NCI-H146 treated with DMSO at 0.1 percent for 48 hours (cell line): Measurements from ENCODE around the gene NONO.
A peak's percentile ranks its signal among the peaks of the same experiment; 100 is the strongest.
"Not testable (repeated sequence)": the region's sequence is repeated elsewhere in the genome, so short reads cannot be mapped to it uniquely, and the experiment has no call there.

ENCODE experiments used
- DNase-seq: peaks from one replicate; lab custom pipeline; 2025; ENCODE audit not compliant: unreplicated experiment; lab: John Stamatoyannopoulos, UW

Gene NONO

DNA sequence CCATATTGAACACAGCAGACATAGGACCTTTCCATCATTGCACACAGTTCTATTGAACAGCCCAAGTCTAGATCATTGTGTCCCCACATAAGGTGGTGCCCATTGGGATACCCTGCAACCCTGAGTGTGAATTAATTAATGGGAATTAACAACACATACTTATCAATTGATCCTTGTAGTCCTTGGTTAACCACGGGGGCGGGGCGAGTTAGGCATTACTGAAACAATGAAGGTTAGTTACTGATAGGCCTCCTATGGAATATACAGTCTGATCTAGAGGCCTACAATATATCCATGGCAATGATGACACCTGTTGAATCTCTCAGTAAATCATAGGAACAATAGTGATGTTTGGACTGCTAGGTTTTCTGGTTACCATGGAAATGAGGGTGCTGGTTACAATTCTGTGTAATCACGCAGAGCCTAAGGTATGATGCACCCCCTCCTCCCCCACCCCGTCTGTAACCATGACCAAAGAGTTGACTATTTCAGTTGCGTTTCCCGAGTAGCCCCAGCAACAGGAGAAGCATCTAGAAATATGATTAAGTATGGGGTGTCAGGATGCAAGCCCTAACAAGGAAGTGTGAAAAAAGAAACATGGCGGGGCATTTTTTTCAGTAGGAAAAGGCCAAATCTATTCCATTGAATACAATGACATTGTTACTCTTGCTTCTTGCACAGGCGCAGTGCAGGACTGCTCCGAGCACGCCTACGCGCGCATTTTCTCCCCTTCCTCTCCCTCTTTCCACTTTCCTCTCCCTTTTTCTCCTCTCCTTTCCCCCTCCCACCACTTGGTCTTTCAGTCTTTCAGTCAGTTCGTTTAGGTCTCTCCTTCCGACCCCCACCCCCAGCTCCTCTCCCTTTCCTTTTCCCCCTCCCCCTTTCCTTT lies 677 bp upstream of the NONO start:
- DNase-seq: peak; percentile 85

DNA sequence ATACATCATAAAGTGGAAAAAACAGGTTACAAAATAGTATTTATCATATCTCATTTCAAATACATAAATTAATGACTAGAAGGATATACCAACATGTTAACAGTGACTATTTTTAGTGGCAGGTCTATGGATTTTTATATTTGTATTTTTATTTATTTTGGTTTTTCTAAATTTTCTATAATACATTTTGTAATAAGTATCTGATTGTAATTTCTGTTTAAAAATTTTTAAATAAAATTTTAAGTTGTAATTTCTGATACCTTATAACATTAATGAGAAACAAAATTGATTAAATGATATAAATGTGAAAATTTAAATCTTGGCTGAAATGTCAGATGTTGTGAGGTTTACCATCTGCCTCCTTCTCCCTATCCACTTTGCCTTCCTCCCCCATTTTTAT lies 2.5 kb downstream of the NONO start:
- DNase-seq: no peak

DNA sequence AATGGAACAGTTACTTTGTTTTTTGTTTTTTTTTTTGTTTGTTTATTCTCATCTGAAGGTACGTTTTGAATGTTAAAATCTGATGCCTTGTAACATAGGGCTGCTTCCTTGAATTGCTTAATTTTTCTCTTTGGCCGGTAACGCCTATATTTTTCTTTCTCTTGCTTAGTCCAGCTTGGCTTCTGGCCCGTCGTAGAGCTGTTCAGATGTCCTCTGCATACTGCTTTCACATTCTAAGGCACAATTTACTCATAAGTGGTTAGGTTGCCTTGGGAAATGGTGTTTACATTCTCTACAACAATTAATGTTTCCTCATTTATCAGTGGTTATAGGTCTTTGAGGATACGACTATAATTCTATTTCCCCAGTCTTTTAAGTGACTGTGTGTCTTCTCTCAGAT lies 7.9 kb downstream of the NONO start:
- DNase-seq: no peak

DNA sequence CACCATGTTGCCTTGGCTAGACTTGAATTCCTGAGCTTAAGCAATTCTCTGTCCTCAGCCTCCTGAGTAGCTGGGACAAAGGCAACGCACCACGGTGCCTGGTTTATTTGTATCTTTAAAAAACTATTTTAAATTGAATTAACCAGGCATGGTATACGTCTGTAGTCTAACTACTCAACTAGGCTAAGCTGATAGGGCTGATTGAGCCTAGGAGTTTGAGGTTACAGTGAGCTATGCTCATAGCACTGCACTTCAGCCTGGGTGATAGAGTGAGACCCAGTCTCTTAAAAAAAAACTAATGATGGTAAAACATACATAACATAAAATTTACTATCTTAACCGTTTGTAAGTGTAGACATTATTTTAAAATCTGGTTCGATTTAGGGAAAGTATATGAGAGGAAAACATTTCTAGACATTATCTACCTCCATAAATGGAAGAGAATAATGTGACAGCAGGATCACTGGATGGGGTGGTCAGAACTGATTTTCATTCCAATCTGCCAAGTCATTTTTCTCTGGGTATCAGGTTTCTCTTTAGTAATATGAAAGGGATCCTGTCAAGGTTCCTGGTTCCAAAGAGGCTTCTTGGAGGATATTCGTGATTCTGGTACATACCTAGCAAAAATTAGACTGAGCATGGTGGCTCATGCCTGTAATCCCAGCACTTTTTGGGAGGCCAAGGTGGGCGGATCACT lies 9.4 kb downstream of the NONO start:
- no peak for DNase-seq

DNA sequence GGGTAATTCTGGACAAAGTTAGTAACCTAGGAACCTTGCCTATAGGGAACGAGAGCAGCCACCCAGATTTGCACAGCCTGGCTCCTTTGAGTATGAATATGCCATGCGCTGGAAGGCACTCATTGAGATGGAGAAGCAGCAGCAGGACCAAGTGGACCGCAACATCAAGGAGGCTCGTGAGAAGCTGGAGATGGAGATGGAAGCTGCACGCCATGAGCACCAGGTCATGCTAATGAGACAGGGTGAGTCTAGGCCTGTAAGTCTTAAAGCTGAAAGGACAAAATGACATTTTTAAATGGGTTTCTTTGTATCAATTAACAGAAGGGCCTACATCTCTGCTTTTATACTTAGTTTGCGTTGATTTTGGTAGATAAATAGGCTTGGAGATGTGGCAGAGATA lies 13.4 kb downstream of the NONO start:
- DNase-seq: no peak

DNA sequence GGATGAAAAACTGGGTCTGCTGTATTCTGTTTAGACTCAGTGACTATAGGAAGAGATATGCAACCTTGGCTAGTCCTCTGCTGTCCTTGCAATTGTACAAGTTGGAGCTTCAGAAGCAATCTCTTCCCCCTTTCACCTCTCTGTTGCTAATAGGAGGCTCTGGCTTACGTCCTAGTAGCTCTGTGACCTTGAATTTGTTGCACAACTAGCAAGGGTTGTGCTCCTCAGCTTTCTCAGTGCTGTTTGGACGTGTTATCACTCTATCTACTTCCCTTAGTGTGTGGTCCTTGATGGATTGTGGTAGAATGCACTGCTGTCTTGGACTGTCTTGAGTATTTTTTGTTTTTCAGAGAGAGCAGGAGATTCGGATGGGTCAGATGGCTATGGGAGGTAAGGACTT lies 14.7 kb downstream of the NONO start:
- DNase-seq: no peak

DNA sequence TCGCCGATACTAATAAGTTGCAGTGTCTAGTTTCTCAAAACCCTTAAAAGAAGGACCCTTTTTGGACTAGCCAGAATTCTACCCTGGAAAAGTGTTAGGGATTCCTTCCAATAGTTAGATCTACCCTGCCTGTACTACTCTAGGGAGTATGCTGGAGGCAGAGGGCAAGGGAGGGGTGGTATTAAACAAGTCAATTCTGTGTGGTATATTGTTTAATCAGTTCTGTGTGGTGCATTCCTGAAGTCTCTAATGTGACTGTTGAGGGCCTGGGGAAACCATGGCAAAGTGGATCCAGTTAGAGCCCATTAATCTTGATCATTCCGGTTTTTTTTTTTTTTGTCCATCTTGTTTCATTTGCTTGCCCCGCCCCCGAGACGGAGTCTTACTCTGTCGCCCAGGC lies 16.6 kb downstream of the NONO start:
- not testable (repeated sequence) for DNase-seq

DNA sequence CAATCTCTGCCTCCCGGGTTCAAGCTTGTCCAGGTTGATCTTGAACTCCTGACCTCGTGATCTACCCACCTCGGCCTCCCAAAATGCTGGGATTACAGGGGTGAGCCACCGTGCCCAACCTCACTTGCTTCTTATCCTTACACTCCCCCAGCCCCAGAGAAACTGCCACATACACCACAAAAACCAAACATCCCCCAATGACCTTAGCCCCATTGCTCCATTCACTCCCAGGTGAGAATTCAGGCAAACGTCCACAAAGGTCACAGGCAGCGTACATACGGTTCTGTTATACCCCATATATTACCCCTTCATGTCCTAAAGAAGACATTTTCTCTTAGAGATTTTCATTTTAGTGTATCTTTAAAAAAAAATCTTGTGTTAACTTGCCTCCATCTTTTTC lies 17.1 kb downstream of the NONO start:
- not testable (repeated sequence) for DNase-seq

DNA sequence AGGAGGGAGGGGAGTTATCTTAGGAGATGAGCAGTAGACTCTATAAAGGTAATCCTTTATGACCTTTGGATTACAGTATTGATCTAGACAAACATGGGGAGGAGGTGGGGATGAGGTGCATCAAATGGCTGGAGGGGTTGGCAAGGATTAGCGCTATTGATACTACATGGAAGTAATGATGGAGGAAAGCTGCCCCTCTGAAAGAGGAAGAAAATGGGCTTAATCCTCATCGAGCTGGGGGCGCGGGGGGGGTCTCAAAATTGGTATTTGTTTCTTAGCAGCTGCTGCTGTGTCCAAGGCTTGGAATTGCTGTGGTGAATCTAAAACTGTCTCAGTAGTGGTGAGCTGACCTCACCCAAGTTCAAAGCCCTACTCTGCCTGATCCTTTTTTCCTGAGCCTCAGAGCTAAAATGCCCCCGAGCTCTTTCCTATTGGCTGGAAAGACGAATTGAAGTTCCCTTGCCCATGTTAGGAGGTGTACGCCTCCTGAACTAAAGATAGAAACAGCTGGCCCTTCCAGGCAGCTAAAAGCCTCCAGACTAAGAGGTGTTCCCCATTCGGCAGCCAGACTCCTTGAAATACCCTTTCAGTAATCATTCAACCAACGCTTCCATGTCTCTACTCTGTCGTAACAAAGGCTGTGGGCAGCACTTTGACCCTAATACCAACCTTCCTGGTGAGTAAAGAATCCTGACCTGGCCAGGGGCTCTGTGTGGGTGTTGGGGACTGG lies 17.9 kb downstream of the NONO start, which contains the start of gene ITGB1BP2:
TSS of gene ITGB1BP2 (plus strand) at position 556 of the 730 bp plus-strand sequence. CDS start at position 613, 57 bp downstream.
- DNase-seq: no peak

DNA sequence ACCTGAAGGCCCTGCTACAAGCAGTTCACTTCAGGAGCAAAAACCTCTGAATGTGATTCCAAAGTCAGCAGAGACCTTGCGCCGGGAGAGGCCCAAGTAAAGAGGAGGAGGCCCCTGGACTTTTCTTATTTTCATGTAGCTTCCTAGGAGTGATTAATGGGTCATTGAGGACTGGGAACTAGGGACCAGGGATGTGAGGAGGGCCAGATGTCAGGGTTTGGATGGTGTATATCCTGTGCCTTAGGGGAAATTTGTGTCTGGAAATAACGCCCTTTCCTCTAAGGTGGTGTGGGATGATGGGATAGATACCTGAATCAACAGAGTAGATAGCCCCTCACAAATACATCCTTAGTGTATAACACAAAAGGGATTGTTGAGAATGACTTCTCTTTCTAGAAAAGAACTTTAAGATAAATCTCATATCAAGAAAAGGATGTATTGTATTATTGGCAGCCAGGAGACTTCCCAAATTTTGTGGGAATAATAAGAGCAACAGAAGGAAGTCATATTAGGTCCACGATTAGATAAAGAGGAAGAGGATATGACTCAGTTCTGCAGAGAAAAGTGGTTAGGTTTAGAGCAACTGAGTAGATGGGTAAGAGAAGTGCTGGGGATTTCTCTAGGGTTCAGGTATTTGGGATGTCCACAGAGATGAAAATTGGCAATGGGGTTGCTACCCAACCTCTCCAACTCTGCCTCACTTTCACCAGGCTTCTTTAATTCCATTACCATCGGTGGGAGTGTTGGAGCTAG lies 19.2 kb downstream of the NONO start:
- no peak for DNase-seq

DNA sequence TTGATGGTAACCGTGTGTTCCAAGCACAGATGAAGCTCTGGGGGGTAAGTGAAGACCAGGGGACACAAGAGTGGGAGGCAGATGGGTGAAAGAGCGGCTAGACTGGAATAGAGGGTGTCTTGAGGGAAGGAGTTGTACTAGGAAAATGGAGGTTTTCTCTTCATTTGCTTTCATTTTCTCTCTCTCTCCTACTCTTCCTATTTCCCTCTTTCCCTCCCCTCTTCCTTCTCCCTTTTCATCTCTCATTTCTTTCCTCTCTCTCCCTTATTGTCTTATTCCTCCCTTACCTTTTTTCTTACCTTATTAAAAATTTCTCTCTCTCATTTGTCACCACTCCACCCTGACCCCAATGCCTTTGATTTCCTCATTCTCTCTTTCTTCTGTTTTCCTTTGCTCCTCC lies 21.1 kb downstream of the NONO start:
- DNase-seq: no peak

DNA sequence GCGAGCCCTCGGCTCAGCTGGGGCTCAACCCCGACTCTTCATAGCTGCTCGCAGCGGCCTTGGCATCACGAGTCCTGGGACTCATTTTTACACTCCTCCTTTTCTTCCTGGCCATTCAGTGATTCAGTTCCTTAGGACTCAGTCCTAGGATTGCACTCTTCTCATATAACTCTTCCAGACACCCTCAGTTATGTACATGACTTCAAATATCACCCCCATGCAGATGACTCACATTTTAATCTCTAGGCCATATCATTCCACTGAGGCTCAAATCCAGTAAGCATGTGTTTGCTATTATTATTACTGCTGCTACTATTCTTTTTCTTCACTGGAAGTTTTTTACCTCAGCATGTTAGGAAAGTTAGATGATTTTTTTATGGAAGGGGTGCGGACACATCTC lies 32.5 kb downstream of the NONO start:
- no peak for DNase-seq

DNA sequence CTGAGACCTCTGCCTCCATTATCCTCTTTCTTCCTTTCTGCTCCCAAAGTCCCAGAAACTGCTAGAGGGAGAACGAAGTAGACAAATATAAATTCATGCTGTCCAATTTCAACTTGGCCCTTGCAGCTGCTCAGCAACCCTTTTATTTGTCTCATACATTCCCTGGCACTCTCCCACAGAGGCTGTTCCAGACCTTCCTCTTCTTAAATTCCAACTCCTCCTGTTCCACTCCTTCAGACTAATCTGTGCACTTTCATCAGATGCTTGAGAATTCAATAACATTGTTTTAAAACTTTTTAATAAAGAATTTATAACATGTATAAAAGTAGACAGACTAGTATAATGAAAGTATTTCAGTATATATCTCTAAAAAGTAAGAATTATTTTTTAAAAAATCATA lies 33.5 kb downstream of the NONO start:
- not testable (repeated sequence) for DNase-seq

DNA sequence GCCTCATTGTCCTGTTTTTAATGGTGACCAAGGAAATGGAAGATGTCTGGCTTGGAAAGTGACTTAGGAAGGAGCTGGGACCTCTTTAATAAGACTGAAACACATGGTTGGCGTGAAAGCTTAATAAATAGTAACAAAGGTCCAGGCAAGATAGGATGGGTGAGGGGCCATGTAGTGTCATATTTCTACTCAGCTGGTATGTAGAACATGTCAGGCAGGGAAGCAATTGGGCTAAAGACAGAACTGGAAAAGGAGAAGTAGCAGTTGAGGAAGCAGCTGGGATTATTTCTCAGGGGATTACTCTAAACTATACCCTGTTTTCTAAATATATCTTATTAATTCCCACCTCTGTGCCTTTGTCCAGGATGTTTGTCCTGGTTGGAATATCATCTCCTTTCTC lies 36.7 kb downstream of the NONO start:
- no peak for DNase-seq

DNA sequence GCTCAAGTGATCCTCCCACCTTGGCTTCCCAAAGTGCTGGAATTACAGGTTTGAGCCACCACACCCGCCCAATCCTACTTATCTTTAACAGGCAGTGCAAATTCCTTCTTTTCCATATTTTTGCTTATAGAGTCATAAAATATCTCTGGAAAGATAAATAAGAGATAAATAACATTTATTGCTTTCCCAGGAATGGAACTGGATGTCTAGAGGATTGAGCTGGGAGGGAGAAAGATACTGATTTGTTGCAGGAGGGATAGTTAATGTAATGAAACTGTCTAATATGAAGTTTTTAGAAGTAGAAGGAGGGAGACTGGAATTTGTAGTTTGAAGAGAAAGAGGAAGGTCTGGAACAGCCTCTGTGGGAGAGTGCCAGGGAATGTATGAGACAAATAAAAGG lies 38.3 kb downstream of the NONO start:
- DNase-seq: no peak

DNA sequence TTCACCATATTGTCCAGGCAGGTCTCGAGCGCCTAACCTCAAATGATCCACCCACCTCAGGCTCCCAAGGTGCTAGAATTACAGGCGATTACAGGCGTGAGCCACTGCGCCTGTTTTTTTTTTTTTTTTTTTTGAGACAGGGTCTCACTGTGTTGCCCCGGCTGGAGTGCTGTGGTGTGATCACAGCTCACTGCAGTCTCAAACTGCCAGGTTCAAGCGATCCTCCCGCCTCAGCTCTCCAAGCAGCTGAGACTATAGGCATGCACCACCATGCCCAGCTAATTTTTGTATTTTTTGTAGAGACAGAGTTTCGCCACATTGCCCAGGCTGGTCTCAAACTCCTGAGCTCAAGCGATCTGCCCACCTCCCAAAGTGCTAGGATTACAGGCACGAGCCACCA lies 41.0 kb downstream of the NONO start:
- DNase-seq: not testable (repeated sequence)

DNA sequence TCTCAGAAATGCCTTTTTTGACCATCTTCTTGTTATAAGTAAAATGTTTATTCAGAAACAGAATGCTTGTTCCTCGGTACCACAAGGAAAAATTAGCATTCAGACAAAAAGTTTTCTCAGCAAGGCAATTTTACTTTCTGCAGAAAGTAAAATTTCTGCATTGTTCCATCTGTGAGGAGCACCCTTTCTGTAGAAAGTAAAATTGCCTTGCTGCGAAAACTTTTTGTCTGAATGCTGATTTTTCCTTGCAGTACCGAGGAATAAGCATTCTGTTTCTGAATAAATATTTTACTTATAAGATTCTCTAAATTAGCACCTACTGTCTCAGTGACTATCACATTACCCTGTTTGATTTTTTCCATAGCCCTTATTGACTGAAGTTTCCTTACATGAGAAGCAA lies 43.0 kb downstream of the NONO start:
- no peak for DNase-seq

DNA sequence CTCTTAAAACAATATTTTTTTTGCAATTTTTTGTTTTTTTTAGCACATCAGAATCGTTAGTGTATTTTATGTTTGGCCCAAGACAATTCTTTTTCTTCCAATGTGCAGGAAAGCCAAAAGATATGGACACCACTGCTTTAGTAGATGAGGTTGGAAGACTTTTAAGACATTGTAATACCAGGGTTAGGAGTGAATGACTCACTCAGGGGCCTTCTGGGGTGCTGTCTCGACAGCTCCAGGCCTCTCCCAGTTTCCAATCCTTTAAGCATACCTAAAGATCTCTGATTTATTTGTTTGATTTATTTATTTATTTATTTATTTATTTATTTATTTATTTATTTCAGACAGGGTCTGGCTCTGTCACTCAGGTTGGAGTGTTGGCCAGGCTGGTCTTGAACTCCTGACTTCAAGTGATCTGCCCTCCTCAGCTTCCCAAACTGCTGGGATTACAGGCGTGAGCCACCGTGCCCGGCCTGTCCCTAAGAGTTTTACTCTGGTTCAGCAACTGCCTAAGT lies 65.8 kb downstream of the NONO start:
- DNase-seq: not testable (repeated sequence)

DNA sequence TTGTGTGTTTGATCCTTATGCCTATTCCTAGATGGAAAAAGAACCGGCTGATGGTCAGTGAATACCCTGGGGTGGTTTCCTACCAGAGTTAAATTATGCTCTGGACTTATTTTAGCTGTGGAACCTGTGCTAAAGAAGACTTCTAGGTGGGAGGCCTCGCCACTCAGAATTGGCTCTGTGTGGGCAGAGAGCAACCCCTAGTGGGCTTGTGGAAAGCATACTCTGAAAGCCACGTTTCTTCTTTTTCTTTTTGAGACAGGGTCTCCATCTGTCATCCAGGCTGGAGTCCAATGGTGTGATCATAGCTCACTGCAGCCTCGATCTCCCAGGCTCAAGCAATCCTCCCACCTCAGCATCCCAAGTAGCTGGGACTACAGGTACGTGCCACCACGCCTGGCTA lies 66.4 kb downstream of the NONO start:
- DNase-seq: not testable (repeated sequence)
